Breast epithelium (tissue), 3 donors: ENCODE data around the gene NONO.

Experiments
- POLR2A ChIP-seq: fragments of 450-650 bp; IDR thresholded peaks from one replicate; pipeline ENCODE4 v1.6.1; 2016; ENCODE audit warnings: antibody characterized with exemption, mild to moderate bottlenecking, moderate library complexity
- POLR2AphosphoS5 ChIP-seq, 3 donors: sonication (generic); formaldehyde crosslinking; IDR thresholded peaks; one replicate each; pipeline ENCODE4 v1.6.1; 2017; ENCODE audit warnings: antibody characterized with exemption in 3 of 3
- TF ChIP-seq, protein P1 (sequence below), 3 donors: fragments of 450-650 bp; IDR thresholded peaks; one replicate each; pipeline ENCODE4 v1.5.1; 2016 to 2017; ENCODE audit warnings: antibody characterized with exemption in 3 of 3, mild to moderate bottlenecking in 3 of 3, moderate library complexity in 3 of 3

DNA sequence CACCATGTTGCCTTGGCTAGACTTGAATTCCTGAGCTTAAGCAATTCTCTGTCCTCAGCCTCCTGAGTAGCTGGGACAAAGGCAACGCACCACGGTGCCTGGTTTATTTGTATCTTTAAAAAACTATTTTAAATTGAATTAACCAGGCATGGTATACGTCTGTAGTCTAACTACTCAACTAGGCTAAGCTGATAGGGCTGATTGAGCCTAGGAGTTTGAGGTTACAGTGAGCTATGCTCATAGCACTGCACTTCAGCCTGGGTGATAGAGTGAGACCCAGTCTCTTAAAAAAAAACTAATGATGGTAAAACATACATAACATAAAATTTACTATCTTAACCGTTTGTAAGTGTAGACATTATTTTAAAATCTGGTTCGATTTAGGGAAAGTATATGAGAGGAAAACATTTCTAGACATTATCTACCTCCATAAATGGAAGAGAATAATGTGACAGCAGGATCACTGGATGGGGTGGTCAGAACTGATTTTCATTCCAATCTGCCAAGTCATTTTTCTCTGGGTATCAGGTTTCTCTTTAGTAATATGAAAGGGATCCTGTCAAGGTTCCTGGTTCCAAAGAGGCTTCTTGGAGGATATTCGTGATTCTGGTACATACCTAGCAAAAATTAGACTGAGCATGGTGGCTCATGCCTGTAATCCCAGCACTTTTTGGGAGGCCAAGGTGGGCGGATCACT, 9.4 kb downstream of the NONO start:
- TF ChIP-seq POLR2A (no peak), POLR2AphosphoS5 (IDR thresholded peaks at IDR 0.05) (no peak)
- TF ChIP-seq, protein P1, sequence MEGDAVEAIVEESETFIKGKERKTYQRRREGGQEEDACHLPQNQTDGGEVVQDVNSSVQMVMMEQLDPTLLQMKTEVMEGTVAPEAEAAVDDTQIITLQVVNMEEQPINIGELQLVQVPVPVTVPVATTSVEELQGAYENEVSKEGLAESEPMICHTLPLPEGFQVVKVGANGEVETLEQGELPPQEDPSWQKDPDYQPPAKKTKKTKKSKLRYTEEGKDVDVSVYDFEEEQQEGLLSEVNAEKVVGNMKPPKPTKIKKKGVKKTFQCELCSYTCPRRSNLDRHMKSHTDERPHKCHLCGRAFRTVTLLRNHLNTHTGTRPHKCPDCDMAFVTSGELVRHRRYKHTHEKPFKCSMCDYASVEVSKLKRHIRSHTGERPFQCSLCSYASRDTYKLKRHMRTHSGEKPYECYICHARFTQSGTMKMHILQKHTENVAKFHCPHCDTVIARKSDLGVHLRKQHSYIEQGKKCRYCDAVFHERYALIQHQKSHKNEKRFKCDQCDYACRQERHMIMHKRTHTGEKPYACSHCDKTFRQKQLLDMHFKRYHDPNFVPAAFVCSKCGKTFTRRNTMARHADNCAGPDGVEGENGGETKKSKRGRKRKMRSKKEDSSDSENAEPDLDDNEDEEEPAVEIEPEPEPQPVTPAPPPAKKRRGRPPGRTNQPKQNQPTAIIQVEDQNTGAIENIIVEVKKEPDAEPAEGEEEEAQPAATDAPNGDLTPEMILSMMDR (IDR thresholded peaks at IDR 0.05): no peak
